ENCODE data around the gene SLC50A1. TPM values are rescaled to one million over a fixed set of nuclear protein-coding genes. Genes with fewer than 3 reads are reported as not detected.

SLC50A1 gene, protein sequence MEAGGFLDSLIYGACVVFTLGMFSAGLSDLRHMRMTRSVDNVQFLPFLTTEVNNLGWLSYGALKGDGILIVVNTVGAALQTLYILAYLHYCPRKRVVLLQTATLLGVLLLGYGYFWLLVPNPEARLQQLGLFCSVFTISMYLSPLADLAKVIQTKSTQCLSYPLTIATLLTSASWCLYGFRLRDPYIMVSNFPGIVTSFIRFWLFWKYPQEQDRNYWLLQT
- total RNA-seq = 26.6 and 28.7 TPM in 2 replicates

DNA sequence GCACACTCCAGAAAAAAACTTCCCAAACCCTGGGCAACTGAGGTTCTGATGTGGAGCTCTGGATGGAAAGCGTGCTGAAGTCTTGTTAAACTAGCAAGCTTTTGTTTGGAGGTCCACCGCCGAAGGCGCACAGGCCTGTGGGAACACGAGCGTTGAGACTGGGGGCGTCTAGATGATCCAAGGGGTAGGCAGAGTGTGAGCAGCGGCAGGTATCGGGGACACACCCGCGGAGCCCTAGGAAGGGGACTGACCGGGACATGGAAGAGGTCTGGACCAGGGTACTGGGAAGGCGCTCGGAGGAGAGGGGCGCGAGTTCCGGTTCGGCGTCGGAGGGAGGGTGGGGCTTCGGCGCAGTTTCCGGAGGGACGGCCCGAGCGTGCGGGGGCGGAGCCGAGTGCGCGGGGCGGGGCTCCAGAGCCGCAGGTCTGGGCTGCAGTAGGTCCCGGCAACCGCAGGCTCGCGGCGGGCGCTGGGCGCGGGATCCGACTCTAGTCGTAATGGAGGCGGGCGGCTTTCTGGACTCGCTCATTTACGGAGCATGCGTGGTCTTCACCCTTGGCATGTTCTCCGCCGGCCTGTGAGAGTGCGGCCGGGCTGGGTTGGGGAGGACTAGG lies at the start of gene SLC50A1:
SLC50A1 (plus strand) TSS at position 438 of the 614 bp plus-strand sequence; CDS start at position 498, 60 bp downstream.
- peak; percentile 63 for DNase-seq (ENCODE audit: low read depth)
- peak within 1 kb of the TSS; percentile 86 for H3K4me3 ChIP-seq (ENCODE audit: low read depth, low read length)
- TF ChIP-seq CTCF (IDR thresholded peaks at IDR 0.05; ENCODE audit: insufficient read depth, low read length, poor library complexity, severe bottlenecking) = no peak
- H3K36me3 ChIP-seq (ENCODE audit: control insufficient read depth, insufficient read depth, low read length) = peaks cover 7% of the 10 kb centered on the region
- H3K27me3 ChIP-seq (ENCODE audit: control insufficient read depth, insufficient read depth, low read length) = no peaks in the 10 kb centered on the region

GRCh38 chr1:155086128-155086741 lies 49.4 kb upstream of the SLC50A1 start:
- Histone ChIP-seq H3K27me3 (ENCODE audit: control insufficient read depth, insufficient read depth, low read length) (peaks cover 32% of the 10 kb centered on the region), H3K36me3 (ENCODE audit: control insufficient read depth, insufficient read depth, low read length) (no peaks in the 10 kb centered on the region), H3K4me3 (ENCODE audit: low read depth, low read length) (no peak overlapping the region)
- DNase-seq (ENCODE audit: low read depth) = no peak
- TF ChIP-seq CTCF (IDR thresholded peaks at IDR 0.05; ENCODE audit: insufficient read depth, low read length, poor library complexity, severe bottlenecking) = peak; percentile 98

DNA sequence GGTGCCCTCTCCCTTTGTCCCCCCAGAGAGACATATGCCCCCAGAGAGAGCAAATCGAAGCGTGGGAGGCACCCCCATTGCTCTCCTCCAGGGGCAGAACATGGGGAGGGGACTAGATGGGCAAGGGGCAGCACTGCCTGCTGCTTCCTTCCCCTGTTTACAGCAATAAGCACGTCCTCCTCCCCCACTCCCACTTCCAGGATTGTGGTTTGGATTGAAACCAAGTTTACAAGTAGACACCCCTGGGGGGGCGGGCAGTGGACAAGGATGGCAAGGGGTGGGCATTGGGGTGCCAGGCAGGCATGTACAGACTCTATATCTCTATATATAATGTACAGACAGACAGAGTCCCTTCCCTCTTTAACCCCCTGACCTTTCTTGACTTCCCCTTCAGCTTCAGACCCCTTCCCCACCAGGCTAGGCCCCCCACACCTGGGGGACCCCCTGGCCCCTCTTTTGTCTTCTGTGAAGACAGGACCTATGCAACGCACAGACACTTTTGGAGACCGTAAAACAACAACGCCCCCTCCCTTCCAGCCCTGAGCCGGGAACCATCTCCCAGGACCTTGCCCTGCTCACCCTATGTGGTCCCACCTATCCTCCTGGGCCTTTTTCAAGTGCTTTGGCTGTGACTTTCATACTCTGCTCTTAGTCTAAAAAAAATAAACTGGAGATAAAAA lies 48.7 kb upstream of the SLC50A1 start:
- Histone ChIP-seq H3K36me3 (ENCODE audit: control insufficient read depth, insufficient read depth, low read length) (no peaks in the 10 kb centered on the region), H3K4me3 (ENCODE audit: low read depth, low read length) (no peak overlapping the region), H3K27me3 (ENCODE audit: control insufficient read depth, insufficient read depth, low read length) (peaks cover 24% of the 10 kb centered on the region)
- TF ChIP-seq CTCF (IDR thresholded peaks at IDR 0.05; ENCODE audit: insufficient read depth, low read length, poor library complexity, severe bottlenecking) = no peak
- no peak for DNase-seq (ENCODE audit: low read depth)

DNA sequence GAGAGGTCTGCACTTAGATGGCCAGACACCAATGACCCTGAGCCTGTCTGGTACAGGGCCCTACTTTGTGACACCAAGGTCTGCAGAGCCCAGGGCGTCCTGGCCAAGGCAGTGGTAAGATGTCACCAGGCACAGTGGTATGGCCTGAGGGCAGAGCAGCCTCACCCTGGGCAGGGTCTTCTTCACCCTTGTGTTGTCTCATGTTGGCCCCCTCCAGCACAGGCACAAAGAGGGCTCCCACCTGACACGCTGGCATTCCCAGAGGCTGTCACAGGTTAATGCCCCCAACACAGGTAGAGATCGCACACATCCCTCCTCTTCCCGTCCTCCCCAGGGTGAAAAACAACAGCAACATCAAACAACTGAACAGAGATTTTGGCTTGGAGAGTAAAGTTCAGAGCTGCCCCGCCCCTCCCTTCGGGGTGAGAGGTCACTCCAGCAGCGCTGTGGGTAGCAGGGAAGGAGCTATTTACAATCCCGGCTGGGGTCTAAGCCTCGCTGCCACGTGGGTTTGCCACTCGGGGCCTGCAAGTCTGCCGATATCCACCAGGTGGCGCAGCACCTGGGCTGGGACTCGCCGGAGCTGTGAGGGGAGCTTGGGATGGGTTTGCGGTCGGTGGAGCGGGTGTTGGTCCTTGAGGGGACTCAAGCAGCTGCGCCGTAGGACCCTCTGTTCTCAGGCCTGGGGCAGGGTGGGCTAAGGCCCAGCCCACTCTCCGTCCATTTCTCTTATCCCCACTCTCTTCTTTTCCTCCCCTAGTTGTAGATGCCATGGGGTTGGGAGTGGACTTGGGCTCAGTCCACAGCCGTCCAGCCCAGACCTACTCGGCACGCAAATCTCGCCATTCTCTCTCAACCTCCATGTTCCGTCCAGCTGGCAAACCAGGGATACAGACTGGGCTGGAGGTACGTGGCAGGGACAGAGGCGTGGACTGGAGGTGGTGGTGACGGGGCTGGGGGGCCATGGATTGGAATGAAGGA lies 44.3 kb upstream of the SLC50A1 start:
- peaks cover 7% of the 10 kb centered on the region for H3K27me3 ChIP-seq (ENCODE audit: control insufficient read depth, insufficient read depth, low read length)
- H3K36me3 ChIP-seq (ENCODE audit: control insufficient read depth, insufficient read depth, low read length) = no peaks in the 10 kb centered on the region
- peak; percentile 95 for TF ChIP-seq CTCF (IDR thresholded peaks at IDR 0.05; ENCODE audit: insufficient read depth, low read length, poor library complexity, severe bottlenecking)
- peak; percentile 16 for DNase-seq (ENCODE audit: low read depth)
- no peak overlapping the region for H3K4me3 ChIP-seq (ENCODE audit: low read depth, low read length)

DNA sequence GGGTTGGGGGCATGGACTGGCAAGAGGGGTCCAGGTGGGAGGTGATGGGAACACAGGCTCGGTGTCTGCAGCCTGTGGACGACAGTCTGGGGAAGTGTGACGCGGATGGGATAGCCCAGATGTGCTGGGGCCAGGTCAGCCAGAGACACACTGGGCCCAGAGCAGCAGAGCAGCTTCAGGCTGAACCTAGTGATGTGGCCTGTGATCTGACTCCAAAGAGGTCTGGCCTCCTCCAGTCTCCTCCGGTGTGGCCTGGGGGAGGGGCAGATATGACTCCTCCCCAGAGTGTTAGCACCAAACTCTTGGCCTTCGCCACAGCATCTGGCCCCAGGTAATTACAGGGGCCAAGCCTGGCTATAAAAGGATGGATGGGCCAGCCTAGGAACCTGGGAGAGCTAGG lies 43.5 kb upstream of the SLC50A1 start:
- Histone ChIP-seq H3K4me3 (ENCODE audit: low read depth, low read length) (no peak overlapping the region), H3K27me3 (ENCODE audit: control insufficient read depth, insufficient read depth, low read length) (peaks cover 7% of the 10 kb centered on the region), H3K36me3 (ENCODE audit: control insufficient read depth, insufficient read depth, low read length) (no peaks in the 10 kb centered on the region)
- no peak for DNase-seq (ENCODE audit: low read depth)
- TF ChIP-seq CTCF (IDR thresholded peaks at IDR 0.05; ENCODE audit: insufficient read depth, low read length, poor library complexity, severe bottlenecking) = no peak
